NK-92 treated with Interleukin-12 subunit alpha and Interleukin-12 subunit beta, amount 100 ng/mL, for 24 hours (cell line): ENCODE data around the gene AGAP1.

Source experiments
- DNase-seq: peaks from one replicate; lab custom pipeline; 2025; lab: John Stamatoyannopoulos, UW

AGAP1 gene

DNA sequence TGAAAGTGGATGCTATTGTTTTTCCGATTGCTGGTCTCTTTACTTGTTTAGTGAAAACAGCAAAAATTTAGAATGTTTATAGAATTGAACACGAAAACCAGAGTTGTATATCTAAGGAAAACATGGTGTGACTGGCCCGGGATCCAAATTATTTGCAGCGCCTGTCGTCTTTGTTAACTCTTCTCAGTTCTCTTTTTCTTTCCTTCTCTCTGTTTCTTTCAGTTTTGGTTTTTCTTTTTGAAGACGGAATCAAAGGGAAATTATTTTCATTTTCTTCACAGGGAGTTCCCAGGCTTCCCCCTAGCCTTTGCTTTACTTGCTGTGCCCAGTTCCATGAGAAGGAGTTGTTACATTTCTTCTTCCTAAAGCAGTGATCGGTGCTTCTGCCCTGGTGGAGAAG is 76.0 kb downstream of the AGAP1 start:
- DNase-seq = no peak

DNA sequence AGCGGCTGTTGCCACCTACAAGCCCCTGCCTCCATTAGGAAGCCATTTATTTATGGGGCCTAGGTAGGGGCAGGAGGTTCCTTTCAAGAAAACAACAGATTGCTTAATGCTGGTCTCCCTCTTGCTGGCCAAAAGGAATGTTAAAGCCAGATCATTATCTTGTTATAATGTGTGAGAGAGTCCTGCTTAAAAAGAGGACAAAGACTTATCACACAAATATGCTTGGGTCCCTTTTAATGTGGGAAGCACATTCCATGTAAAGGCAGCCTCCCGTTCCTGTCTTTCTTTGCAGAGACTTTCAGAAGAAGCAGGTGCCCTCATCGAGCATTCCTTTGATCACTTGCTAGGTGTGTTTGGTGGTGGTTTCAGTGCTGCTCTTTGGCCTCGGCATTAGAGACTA is 76.4 kb downstream of the AGAP1 start:
- DNase-seq = no peak

DNA sequence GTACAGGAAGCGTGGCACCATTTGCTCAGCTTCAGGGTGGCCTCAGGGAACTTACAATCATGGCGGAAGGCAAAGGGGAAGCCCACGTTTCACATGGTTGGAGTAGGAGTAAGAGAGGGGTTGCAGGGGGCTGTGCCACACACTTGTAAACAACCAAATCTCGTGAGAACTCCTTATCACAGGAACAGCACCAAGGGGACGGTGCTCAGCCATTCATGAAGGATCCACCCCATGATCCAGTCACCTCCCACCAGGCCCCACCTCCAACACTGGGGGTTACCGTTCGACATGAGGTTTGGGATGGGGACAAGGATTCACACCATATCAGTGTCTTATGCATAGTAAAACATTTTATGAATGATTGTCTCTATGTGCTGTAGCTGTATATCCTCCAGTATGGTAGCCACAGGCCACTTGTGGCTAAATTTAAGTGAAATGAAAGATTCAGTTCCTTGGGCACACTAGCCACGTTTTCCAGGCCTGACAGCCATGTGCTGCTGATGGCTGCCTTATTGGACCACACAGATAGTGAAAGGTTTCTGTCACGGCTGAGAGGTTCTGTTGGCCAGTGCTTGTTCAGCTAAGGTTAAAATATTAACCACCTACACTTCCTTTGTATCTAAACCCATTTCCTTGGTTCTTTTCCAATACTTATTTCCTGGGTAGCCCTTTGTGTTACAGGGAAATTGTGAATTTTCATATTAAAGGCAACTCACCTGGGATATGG is 77.3 kb downstream of the AGAP1 start:
- DNase-seq = no peak

DNA sequence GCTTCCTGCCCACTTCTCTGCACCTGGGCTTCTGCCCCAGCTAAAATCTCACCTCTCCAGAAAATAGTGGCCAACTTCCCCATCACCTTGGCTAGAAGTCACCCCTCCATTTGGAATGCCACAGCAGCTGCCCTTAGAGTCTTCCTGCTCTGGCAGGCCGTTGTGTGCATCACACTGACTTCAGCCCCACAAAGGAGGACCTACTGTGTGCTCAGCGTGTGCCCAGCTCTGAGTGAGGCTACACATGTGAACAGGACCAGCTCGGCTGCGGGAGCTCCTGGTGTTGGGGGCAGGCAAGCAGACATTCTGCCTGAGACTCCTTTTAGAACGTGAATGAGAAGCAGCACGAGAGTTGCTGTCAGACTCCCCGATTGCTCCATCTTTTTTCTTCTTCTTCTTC is 78.7 kb downstream of the AGAP1 start:
- DNase-seq = no peak

DNA sequence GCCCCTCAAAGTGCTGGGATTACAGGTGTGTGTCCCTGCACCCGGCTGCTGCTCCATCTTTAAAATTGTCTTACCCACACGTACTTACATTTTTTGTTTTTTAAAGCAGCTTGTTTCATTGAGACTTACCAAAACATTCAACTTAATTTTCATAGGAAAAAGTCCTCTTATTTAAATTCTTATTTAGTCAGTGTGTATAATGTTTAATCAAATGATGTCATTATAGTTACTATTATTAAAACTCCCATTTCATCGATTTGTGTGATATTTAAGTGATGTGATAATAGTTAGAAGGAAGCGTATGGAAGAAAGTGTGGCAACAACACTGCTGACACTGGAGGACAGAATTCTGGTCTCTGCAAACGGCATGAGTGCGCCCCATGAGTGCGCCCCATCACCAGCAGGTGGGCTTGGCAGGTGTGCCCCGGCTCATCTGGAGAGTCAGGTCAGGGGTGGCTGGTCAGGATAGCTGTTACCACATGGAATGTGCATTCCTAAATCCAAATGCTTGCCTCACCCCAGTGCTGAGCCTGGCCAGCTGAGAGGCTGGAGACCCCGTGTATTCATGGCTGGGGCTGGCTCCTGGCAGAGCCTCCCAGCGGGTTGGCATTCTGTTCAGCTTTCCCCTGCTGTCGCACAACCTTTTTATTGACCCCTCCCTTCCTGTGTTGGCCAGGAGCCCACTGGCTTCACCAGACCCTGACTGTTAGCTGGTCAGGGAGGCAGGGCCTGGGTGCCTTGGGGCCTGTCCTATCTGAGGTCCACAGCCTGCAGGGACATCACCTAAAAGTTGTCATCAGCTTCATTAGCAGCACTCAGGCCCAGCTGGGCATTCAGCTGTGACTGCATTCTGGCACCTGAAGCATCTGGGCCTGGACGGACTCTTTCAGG is 79.7 kb downstream of the AGAP1 start:
- DNase-seq = no peak

DNA sequence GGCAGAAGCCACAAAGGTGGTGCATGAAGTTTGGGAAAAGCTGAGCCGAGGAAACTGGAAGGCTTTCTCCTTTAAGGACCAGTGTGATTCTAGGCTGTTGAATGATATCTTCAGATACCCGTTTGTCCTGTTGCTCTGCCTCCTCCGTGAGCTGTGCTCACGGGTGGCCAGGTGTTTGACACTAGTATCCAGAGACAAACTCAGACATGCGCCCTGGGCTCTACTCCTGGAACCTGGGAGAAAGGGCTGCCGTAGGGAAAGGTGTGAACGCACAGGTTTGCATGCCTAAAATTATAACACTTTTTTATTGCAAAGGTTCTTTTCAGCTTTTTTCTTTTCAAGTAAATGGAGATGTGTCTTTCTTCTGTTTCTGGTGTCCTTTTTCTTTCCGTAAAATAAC is 81.6 kb downstream of the AGAP1 start:
- no peak for DNase-seq

DNA sequence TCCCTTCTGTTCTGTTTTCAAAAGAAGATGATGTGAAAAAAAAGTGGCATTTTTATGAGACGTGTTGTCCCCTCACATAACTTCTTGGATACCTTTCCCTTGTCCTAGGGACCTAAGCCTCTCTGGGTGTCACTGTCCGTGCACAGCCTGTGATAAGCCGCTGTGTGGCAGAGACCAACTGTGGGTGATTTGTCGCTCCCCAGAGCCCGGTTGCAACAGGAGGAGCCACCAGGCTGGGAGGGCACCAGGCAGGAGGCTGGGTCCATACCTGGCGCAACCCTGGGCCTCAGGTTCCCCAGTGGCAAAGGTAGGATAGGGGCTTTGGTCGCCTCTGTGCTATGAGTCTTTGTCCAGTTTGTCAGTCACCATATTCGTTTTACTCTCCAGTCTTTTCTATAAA is 82.1 kb downstream of the AGAP1 start:
- no peak for DNase-seq

DNA sequence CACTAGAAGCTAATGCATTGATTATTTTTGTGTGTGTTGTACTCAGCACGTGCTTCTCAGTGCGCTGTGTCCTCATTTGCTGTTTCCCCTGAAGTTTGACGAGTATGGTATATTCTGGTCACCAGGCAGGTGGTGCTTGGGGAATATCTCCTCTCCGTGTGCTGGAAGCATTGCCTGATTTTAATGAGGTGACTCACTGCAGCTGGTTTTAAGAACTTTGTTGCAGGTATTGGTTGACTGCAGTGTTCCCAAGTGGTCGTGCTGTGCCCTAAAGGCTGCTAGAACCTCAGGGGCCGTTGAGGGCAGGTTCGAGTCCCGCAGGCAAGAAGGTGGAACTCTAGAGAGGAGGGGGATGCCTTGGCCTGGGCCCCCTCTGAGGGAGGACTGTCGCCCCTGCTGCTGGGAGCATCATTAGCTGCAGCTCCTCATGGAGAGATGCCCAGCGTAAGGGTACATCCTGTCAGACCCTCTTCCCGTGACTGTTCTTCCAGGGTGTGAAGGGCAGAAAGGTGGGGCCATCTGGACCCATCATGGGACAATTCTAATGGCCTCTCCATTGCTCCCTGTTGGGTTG is 82.6 kb downstream of the AGAP1 start:
- no peak for DNase-seq

DNA sequence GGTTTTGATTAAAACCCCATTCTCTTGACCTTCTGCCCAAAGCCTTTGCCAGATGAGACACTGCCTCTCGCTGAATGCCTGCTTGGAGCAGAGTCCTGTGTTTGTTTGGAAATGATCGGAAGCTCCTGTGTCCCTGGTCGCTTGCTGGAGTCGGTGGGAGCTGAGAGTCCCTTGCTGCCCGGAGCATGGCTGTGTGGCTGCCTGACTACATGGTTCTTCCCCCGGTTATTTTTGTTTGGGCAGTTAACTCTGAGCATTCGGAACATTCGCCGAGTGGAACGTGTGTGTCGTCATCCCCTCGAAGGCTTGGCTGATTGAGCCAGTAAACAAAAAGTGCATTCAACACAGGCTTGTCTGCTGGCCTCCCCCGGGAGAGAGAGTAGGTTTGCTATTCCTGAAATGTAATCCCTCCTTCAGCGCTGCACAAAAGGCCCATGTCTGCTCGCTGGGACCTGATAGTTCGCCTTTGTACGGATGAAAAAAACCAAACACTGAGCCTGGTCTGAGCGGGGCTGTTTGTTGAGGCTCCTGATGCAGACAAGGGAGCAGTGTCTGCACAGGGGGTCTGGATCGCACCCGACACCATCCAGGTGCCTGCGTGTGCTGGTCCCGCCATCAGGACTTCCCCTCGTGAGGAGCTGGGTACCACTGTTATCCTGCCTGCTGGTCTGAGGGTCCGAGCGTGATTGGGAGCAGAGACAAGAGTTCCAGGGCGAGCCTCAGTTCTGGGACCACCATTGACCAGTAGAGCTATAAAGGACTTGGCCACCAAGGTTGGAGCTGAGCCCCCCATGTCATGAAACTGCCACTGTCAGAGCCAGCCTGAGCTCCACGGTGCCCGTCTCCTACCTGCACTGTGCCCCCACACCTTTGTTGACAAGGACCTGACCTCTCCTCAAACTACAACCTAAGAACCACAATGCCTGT is 83.8 kb downstream of the AGAP1 start:
- DNase-seq = no peak

DNA sequence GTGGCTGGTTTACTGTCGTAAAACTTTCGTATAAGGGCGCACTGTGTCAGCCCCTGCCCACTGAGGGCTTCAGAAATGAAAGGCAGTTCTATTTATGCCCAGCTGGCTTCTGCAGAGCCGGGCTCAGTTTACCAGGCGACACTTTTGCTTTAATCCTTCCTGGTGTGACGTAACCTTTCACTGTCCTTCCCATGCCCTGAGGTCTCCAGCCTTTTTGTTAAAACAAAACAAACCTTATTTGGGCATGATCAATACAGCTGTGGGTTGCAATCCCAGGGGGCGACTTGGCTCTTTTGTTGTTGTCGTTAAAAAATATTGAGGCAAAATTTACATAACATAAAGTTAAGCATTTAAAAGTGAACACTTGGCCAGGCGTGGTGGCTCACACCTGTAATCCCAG is 85.3 kb downstream of the AGAP1 start:
- no peak for DNase-seq

DNA sequence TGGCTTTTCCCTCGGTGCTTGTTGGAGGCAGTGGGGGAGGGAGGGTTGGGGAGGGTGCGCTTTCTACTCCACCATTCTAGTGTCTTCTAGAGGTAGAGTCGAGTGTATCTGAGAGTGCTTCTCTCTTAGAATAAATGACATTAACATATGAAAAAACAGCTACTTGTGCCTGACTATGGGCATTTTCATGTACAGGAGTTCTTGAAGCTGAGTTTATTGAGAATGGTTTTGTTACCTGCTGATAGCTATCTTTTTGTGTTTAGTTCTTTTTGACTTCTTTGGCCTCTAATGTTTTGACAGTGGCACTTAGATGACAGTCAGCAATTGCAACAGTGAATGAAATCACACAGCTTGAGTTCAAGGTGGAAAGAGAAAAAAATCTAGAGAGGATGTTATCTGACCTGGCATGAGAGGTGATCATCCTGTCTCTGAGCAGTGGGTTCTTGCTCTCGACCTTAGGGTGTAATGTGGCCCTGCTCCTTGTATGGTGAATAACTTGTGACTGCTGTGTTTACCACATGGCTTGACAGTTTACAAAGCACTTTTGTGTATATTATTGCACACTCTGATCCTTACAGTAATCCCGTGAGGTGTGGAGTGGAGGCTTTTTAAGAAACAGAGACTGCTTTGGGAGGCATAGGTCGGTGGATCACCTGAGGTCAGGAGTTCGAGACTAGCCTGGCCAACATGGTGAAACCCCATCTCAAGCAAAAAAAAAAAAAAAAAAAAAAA is 86.7 kb downstream of the AGAP1 start:
- no peak for DNase-seq

DNA sequence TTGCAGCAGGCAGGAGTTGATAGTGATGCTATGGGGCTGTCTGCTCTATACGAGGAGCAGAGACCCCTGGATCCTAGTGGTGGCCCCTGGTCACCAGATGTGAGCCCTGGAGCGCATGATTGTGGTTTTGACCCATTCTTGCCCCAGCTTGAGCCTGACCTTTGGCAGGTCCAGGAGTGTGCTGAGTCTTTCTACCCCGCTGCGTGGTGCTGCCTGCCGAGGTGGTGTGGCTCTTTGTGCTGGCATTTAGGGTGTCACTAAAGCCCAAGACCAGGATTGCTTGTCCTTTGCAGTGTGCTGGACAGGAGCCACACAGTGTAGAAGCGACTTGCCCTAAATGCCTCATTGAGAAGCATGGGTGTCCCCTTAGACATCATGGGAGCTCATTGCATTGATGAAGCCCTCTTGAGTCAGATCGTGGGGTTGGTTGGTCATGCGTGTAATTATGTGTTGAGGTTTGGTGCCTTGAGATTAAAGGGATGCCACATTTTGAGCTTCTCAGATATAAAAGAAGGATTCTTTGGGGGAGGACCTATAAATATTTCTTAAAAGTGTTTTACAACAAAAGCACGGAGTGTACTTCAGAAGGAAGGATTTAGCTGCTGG is 88.3 kb downstream of the AGAP1 start:
- no peak for DNase-seq

DNA sequence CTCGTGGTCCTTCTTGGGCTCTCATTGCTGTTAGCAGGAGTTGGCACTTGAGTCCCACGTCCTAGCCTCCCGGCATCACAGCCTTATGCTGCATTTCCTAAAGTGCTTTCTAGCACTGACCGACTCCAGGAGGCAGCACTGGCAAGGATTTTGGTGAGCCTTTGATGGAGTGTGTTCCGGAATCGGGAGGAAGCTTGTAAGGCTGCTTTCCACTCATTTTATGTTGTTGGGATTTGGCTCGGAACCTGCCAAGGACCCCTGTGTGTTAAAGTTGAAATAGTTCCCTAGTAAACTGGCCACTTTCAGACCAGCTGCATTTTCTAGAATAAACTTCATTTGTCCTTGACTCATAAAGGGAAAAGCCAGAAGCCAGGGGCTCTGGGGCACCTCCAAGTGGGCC is 88.9 kb downstream of the AGAP1 start:
- no peak for DNase-seq

DNA sequence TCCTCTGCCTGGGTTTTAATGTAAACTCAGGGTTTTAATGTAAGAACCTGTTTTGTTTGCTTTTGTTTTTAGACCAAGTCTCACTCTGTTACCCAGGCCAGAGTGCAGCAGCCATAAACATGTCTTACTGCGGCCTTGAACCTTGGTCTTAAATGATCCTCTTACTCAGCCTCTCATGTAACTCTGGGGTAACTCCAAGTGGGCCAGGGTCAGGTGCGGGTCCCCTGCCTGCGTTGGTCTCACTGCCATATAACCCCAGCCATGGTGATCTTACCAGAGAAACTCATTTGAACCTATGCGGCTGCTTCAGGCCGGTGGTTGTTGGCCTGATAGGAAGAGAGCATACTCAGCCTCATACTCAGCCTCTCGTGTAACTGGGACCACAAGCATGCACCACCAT is 89.3 kb downstream of the AGAP1 start:
- no peak for DNase-seq

DNA sequence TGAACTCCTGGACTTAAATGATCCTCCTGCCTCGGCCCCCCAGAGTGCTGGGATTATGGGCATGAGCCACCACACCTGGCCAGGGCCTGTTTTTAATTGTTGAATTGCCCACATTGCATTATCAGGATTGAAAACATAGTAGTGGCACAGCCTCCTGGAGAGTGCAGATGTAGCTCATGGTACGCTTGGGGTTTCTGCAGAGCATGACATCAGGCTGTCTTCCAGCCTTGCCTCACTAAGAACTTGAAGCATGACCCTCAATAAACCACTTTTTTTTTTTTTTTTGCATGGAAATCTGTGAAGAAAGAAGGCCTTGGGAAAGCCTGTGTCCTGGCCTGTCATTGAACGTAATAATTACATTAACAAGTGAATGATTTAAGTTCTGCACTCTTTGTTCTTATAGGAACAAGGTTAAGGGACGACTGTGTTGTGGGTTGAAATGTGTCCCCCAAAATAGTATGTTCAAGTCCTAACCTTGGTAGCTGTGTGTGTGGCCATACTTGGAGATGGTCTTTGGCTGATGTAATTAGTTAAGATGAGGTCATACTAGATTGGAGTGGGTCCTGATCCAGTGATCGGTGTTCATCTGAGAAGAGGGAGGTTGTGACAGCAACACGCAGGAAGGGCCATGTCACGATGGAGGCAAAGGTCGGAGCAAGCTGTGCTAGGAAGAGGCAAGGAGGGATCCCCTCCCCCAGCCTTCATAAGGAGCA is 90.2 kb downstream of the AGAP1 start:
- DNase-seq = no peak

DNA sequence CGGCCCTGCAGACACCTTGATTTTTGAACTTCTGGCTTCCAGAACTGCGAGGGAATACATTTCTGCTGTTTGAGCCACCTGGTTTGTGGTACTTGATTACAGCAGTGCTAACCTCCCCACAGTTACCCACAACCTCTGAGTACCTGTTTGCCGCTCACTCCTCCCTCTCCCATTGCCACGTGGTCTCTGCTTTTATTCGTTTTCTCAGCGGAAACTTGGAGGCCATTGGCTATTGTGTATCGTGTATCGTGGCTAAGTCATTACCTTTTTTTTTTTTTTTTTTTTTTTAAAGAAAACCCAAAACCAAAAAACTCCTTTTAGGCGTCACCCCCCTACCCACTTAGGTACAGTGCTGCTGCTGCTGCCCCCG is 90.8 kb downstream of the AGAP1 start:
- DNase-seq = no peak

DNA sequence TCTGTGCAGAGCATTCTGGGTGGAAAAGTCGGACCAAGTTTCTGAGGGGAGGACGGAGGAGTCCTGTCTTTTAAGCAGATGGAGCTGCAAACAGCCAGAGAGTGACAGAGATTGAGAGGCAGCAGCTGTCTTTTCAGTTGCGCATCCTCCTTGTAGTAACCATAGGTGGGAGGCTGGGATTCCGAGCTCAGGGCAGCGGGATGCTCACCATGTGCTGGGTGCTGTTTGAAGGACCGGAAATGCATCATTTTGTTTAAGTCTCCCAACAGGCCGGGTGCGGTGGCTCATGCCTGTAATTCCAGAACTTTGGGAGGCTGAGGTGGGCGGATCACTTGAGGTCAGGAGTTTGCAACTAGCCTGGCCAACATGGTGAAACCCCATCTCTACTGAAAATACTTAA is 93.4 kb downstream of the AGAP1 start:
- no peak for DNase-seq

DNA sequence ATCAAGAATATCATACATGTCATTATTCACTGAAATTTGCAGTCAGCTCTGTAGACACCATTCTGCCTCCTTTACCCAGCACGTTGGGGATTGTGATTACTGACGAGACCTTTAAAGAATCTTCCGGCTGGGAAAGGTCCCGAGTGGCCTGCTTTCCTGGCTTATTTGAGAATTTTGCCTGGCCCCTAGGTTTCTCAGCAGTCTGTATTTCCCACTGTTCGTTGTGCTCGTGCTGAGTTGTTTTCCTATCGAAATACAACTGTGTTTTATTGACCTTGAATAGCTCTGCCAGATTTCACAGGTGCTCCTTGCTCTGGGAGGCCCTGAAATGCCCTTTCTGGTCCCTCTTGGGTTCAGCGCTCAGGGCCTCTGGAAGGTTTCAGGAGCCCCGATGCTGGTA is 94.9 kb downstream of the AGAP1 start:
- DNase-seq = no peak

DNA sequence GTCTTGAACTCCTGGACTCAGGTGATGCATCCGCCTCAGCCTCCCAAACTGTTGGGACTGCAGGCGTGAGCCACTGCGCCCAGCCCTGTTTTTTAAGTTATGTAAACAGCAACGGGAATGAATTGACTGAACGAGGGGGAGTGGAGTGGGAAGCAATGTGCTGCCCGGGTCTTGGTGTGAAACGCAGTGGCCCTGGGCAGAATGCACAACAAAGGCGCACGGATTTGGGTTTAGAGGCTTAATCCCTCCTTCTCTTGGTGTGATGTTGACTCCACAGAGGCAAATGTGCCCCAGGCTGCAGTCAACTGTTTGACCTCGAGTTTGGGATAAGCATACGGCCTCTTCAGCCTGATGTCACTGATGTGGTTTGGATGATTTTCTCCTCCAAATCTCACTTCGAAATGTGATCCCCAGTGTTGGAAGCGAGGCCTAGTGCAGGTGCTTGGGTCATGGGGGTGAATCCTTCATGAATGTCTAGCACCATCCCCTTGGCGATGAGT is 97.4 kb downstream of the AGAP1 start:
- no peak for DNase-seq

DNA sequence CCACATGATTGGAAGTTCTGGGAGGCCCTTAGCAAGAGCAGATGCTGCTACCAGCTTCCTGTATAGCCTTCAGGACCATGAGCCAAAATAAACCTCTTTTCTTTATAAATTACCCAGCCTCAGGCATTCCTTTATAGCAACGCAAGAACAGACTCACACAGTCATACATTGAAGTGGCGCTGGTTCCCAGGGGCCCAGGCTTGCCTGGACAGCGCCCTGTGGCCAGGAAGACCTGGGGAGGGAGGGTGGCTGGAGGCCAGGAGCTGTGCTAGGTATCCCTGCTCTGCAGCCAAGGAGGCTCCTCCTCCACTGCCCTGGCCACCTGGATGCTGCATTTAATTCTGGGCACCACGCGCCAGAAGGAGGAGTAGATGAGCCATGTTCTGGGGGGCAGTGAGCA is 98.1 kb downstream of the AGAP1 start:
- no peak for DNase-seq
